H1 (cell line): ENCODE results near the gene SNHG17.

Experiments
- EZH2 ChIP-seq: fragments of 200-600 bp; sonication (generic); IDR thresholded peaks from 2 replicates; pipeline ENCODE4 v1.7.1; 2012; ENCODE audit warnings: low read depth, mild to moderate bottlenecking, moderate library complexity, low read length, inconsistent platforms; ENCODE audit not compliant: severe bottlenecking
- JUN ChIP-seq: IDR thresholded peaks from 2 replicates; pipeline ENCODE4 v1.6.1; 2011; ENCODE audit warnings: low read depth, mild to moderate bottlenecking, improper control_type of control experiment, low read length
- JUND ChIP-seq: IDR thresholded peaks from 2 replicates; pipeline ENCODE4 v1.6.1; 2011; ENCODE audit warnings: mild to moderate bottlenecking, improper control_type of control experiment, low read length
- POLR2A ChIP-seq, 2 experiments: IDR thresholded peaks; 1 replicate in 1 of 2; 2 replicates in 1 of 2; pipeline ENCODE4 v1.6.1; 2011; ENCODE audit warnings: low read depth in 2 of 2, low read length in 2 of 2, mild to moderate bottlenecking in 2 of 2; ENCODE audit errors: control extremely low read depth in 1 of 2
- RAD21 ChIP-seq, 2 experiments: IDR thresholded peaks in 1 of 2; conservative IDR thresholded peaks in 1 of 2; 2 replicates each; pipeline ENCODE4 v1.6.1; 2011; ENCODE audit warnings: low read depth in 2 of 2, low read length in 2 of 2, improper control_type of control experiment in 1 of 2, inconsistent platforms in 1 of 2, mild to moderate bottlenecking in 1 of 2, moderate library complexity in 1 of 2
- RBBP5 ChIP-seq: IDR thresholded peaks from 2 replicates; pipeline ENCODE4 v1.7.1; 2012; ENCODE audit warnings: low read depth, mild to moderate bottlenecking, inconsistent platforms, low read length, moderate library complexity, borderline replicate concordance
- RFX5 ChIP-seq: IDR thresholded peaks from 2 replicates; pipeline ENCODE4 v1.6.1; 2011; ENCODE audit warnings: low read depth, low read length, improper control_type of control experiment, borderline replicate concordance
- SIN3A ChIP-seq, 2 experiments: IDR thresholded peaks in 1 of 2; conservative IDR thresholded peaks in 1 of 2; 2 replicates each; pipeline ENCODE4 v1.6.1; 2011 to 2012; ENCODE audit warnings: low read length in 2 of 2, improper control_type of control experiment in 1 of 2, low read depth in 1 of 2, mild to moderate bottlenecking in 1 of 2
- SP1 ChIP-seq: IDR thresholded peaks from 2 replicates; pipeline ENCODE4 v1.6.1; 2011; ENCODE audit warnings: low read depth, low read length
- SP2 ChIP-seq: IDR thresholded peaks from 2 replicates; pipeline ENCODE4 v1.6.1; 2012; ENCODE audit warnings: mild to moderate bottlenecking, low read length, inconsistent platforms
- TEAD4 ChIP-seq: IDR thresholded peaks from 2 replicates; pipeline ENCODE4 v1.6.1; 2012; ENCODE audit warnings: low read depth, low read length, inconsistent platforms, mixed read lengths
- YY1 ChIP-seq: IDR thresholded peaks from 2 replicates; pipeline ENCODE4 v1.6.1; 2011; ENCODE audit warnings: low read depth, mild to moderate bottlenecking, low read length
- ZNF274 ChIP-seq: IDR thresholded peaks from 2 replicates; pipeline ENCODE4 v1.7.0; 2012; ENCODE audit warnings: low read length, borderline replicate concordance; ENCODE audit errors: extremely low read depth
- TF ChIP-seq, protein P1 (sequence below), 3 experiments: IDR thresholded peaks; 1 replicate in 2 of 3; 2 replicates in 1 of 3; pipeline versions ENCODE4 v1.5.1 to v1.6.1; 2011; ENCODE audit warnings: low read length in 3 of 3, mild to moderate bottlenecking in 3 of 3, inconsistent platforms in 2 of 3, low read depth in 1 of 3, moderate library complexity in 1 of 3; ENCODE audit not compliant: insufficient read depth in 1 of 3; ENCODE audit errors: control extremely low read depth in 1 of 3

DNA sequence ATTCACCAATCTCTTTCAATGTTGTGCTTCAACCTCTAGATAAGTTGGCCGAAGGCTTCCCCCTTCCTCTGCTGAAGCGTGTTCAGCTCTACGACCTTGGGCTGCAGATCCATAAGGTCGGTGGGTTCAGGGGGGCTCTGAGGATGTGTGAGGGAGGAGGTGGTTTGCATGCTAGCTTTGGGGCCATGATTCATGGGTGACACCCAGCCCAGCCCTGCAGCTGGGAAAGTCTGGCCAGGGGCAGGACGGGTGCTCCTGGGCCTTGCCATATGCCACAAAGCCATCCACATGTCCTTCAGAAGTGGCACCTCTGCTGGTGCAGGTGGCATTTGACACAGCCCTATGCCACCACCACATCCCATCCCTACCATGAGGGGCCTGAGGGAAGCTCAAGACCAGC lies 61.2 kb downstream of the SNHG17 start:
- TF ChIP-seq JUN (no peak), SP2 (no peak), SP1 (no peak), YY1 (no peak), EZH2 (no peak), RBBP5 (no peak), POLR2A (IDR thresholded peaks at IDR 0.05; ENCODE audit: control extremely low read depth in 1 of 2, low read depth in 2 of 2, low read length in 2 of 2) (no peak), RFX5 (no peak), TEAD4 (no peak), JUND (no peak), RAD21 (IDR thresholded peaks at IDR 0.05 in 1 of 2, conservative IDR thresholded peaks at IDR 0.05 in 1 of 2; ENCODE audit: low read depth in 2 of 2, low read length in 2 of 2) (no peak), SIN3A (conservative IDR thresholded peaks at IDR 0.05 in 1 of 2, IDR thresholded peaks at IDR 0.05 in 1 of 2; ENCODE audit: low read depth in 1 of 2, low read length in 2 of 2) (no peak), ZNF274 (no peak)
- TF ChIP-seq, protein P1, sequence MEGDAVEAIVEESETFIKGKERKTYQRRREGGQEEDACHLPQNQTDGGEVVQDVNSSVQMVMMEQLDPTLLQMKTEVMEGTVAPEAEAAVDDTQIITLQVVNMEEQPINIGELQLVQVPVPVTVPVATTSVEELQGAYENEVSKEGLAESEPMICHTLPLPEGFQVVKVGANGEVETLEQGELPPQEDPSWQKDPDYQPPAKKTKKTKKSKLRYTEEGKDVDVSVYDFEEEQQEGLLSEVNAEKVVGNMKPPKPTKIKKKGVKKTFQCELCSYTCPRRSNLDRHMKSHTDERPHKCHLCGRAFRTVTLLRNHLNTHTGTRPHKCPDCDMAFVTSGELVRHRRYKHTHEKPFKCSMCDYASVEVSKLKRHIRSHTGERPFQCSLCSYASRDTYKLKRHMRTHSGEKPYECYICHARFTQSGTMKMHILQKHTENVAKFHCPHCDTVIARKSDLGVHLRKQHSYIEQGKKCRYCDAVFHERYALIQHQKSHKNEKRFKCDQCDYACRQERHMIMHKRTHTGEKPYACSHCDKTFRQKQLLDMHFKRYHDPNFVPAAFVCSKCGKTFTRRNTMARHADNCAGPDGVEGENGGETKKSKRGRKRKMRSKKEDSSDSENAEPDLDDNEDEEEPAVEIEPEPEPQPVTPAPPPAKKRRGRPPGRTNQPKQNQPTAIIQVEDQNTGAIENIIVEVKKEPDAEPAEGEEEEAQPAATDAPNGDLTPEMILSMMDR (IDR thresholded peaks at IDR 0.05; ENCODE audit: control extremely low read depth in 1 of 3, insufficient read depth in 1 of 3, low read depth in 1 of 3, low read length in 3 of 3), result no peak
